IMR-90 (cell line): ENCODE data around the gene SULT1B1. TPM values are rescaled to one million over a fixed set of nuclear protein-coding genes. Genes with fewer than 3 reads are reported as not detected.

Source experiments
- polyA plus RNA-seq, 3 experiments: library from polyadenylated mRNA; depleted of rRNA; stranded (reverse); fragments of >200 nt; gene quantifications; 2 replicates each; pipeline ENCODE4 v1.2.3, GENCODE V29; 2012; ENCODE audit warnings: low replicate concordance in 1 of 3
- total RNA-seq: library from RNA; depleted of rRNA; stranded (reverse); fragments of >200 nt; gene quantifications from 2 replicates; pipeline ENCODE4 v1.2.3, GENCODE V29; 2012; rRNA removed

SULT1B1 gene
- total and polyA plus RNA-seq, 2 of the 4 experiments (the other 2 are of a cell fraction), result 0.05 to 0.18 TPM

Other genes with a start within 250 kb of the SULT1B1 start
- not detected in 2 replicates for gene UGT2A2, start 121.0 kb downstream of the SULT1B1 start, total RNA-seq
- not detected in 2 replicates for gene UGT2A2, start 121.0 kb downstream of the SULT1B1 start, polyA plus RNA-seq (2012; rRNA removed)
- not detected in 2 replicates for gene UGT2A1, start 107.4 kb downstream of the SULT1B1 start, total RNA-seq
- gene UGT2A1, start 107.4 kb downstream of the SULT1B1 start, polyA plus RNA-seq (2012; rRNA removed), result not detected in 2 replicates
- gene SULT1E1, start 99.5 kb upstream of the SULT1B1 start, total RNA-seq, result not detected in 2 replicates
- not detected in 2 replicates for gene SULT1E1, start 99.5 kb upstream of the SULT1B1 start, polyA plus RNA-seq (2012; rRNA removed)
- gene CSN1S1, start 170.4 kb upstream of the SULT1B1 start, total RNA-seq, result not detected in 2 replicates
- gene CSN1S1, start 170.4 kb upstream of the SULT1B1 start, polyA plus RNA-seq (2012; rRNA removed), result not detected in 2 replicates
- not detected in 2 replicates for gene CSN2, start 205.1 kb upstream of the SULT1B1 start, total RNA-seq
- gene CSN2, start 205.1 kb upstream of the SULT1B1 start, polyA plus RNA-seq (2012; rRNA removed), result not detected in 2 replicates
- gene STATH, start 235.3 kb upstream of the SULT1B1 start, total RNA-seq, result not detected in 2 replicates
- gene STATH, start 235.3 kb upstream of the SULT1B1 start, polyA plus RNA-seq (2012; rRNA removed), result not detected in 2 replicates